Measurements from ENCODE around the gene GPR107.

GRCh38 chr9:130126721-130127433 lies 73.2 kb downstream of the GPR107 start:
- TF ChIP-seq CTCF (IDR thresholded peaks at IDR 0.05) (no peak), EP300 (IDR thresholded peaks at IDR 0.05) (no peak)
